Esophagus squamous epithelium (tissue), 4 donors: ENCODE measurements around the gene ITGA2B.

Source experiments
- CTCF ChIP-seq, 6 experiments: fragments of 450-650 bp in 4 of 6; fragments of 200-600 bp in 2 of 6; sonication (generic) in 2 of 6; IDR thresholded peaks; one replicate each; pipeline ENCODE4 v1.5.1; 2016 to 2019; ENCODE audit warnings: antibody characterized with exemption in 6 of 6, mild to moderate bottlenecking in 4 of 6, moderate library complexity in 4 of 6
- POLR2A ChIP-seq, 4 donors: fragments of 450-650 bp; IDR thresholded peaks; one replicate each; pipeline ENCODE4 v1.6.1; 2017; ENCODE audit warnings: antibody characterized with exemption in 4 of 4, mild to moderate bottlenecking in 4 of 4, moderate library complexity in 3 of 4

DNA sequence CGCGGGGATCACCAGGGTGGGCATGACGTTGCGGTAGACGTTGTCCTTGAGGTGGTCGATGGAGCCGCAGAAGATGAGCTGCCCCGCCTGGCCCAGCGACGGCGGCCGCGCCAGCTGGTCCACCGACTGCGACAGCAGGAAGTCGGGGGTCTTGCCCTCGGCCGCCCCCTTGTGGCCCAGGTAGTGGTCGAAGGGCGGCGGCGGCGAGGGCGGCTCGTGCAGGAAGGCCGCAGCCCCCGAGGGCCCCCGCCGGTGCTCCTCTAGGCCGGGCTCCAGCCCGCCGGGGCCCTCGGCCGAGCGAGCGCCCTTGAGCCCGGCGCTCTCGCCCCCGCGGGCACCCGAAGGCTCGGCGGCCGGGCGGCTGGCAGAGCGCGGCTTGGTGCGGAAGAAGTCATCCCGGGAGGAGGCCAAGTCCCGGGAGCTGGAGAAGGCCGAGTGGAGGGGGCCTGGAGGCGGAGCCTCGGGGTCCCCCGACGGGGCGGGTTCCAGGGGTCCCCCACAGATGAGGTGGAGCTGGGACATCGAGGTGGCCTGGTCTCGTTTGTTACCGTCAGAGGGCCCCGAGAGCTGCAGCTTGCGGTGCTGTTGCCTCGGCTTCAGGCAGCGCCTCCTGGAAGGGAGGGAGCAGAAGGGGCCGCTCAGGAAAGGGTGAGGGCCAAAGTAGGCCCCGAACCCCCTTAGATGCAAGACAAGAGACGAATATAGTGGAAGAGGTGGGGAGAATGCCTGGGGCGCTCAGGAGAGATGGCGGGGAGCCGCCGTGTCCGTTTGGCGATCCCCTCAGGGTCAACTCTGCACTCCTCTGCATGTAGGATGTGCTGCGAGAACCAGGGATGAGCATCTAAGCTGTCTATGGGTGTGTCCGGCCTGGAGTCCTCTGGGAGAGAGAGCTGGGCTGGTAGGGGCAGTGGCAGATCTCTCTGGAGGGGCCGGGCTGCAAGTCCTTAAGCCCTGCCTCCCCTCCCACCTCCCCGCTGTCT, 34.6 kb downstream of the ITGA2B start:
- peak in 4 of 6 experiments; percentile 12 to 37 (median 20) for TF ChIP-seq CTCF (IDR thresholded peaks at IDR 0.05)
- TF ChIP-seq POLR2A (IDR thresholded peaks at IDR 0.05): no peak
